Hepatocyte (in vitro differentiated cells): ENCODE data around the gene RASGEF1C. TPM values are rescaled to one million over a fixed set of nuclear protein-coding genes. Genes with fewer than 3 reads are reported as not detected.

ENCODE experiments used
- DNase-seq: peaks from one replicate; pipeline ENCODE4 v3.0.0-alpha.2; 2016; ENCODE audit warnings: low spot score
- H2AFZ ChIP-seq: fragments of 200-600 bp; sonication (generic); 2 replicates; pipeline ENCODE4 v1.6.0; 2016; ENCODE audit warnings: antibody characterized with exemption, mild to moderate bottlenecking
- H3K27ac ChIP-seq: fragments of 200-600 bp; sonication (generic); 2 replicates; pipeline ENCODE4 v1.5.1; 2016; ENCODE audit warnings: mild to moderate bottlenecking
- H3K27me3 ChIP-seq: fragments of 200-600 bp; sonication (generic); 2 replicates; pipeline ENCODE4 v1.6.1; 2016
- H3K36me3 ChIP-seq: fragments of 200-600 bp; sonication (generic); replicated peaks from 2 replicates; pipeline ENCODE4 v1.5.1; 2016; ENCODE audit warnings: low read depth; ENCODE audit not compliant: insufficient read depth
- H3K4me1 ChIP-seq: fragments of 200-600 bp; sonication (generic); 2 replicates; pipeline ENCODE4 v1.5.1; 2016; ENCODE audit warnings: mild to moderate bottlenecking, moderate library complexity; ENCODE audit not compliant: insufficient read depth
- H3K4me2 ChIP-seq: fragments of 200-600 bp; sonication (generic); 2 replicates; pipeline ENCODE4 v1.6.0; 2016
- H3K4me3 ChIP-seq: fragments of 200-600 bp; sonication (generic); 2 replicates; pipeline ENCODE4 v1.5.1; 2016; ENCODE audit warnings: mild to moderate bottlenecking
- H3K79me2 ChIP-seq: fragments of 200-600 bp; sonication (generic); 2 replicates; pipeline ENCODE4 v1.6.0; 2017; ENCODE audit warnings: mild to moderate bottlenecking
- H3K9me2 ChIP-seq: fragments of 200-600 bp; sonication (generic); replicated peaks from 2 replicates; pipeline ENCODE4 v1.6.0; 2017; ENCODE audit warnings: mild to moderate bottlenecking; ENCODE audit not compliant: insufficient read depth
- H3K9me3 ChIP-seq: fragments of 200-600 bp; sonication (generic); 2 replicates; pipeline ENCODE4 v1.5.1; 2016; ENCODE audit warnings: low read depth, mild to moderate bottlenecking
- H4K20me1 ChIP-seq: fragments of 200-600 bp; sonication (generic); 2 replicates; pipeline ENCODE4 v1.6.0; 2016; ENCODE audit warnings: mild to moderate bottlenecking; ENCODE audit not compliant: insufficient read depth, poor library complexity, severe bottlenecking
- CTCF ChIP-seq: fragments of 200-600 bp; sonication (generic); IDR thresholded peaks from 2 replicates; pipeline ENCODE4 v1.5.1; 2016; ENCODE audit warnings: antibody characterized with exemption, mild to moderate bottlenecking; ENCODE audit not compliant: poor library complexity
- EZH2 ChIP-seq: fragments of 200-600 bp; sonication (generic); IDR thresholded peaks from 2 replicates; pipeline ENCODE4 v1.6.1; 2016; ENCODE audit warnings: antibody characterized with exemption, mild to moderate bottlenecking, borderline replicate concordance
- EZH2phosphoT487 ChIP-seq: fragments of 200-600 bp; sonication (generic); IDR thresholded peaks from one replicate; pipeline ENCODE4 v1.6.1; 2018; ENCODE audit warnings: antibody characterized with exemption, mild to moderate bottlenecking, low read depth, moderate library complexity; ENCODE audit not compliant: unreplicated experiment, severe bottlenecking
- WGBS: methylation state at CpG from one replicate; pipeline ENCODE4 v1.1.6; 2016; ENCODE audit warnings: low lambda C conversion rate; ENCODE audit errors: missing lambda C conversion rate; 5-methylcytosine and 5-hydroxymethylcytosine counted together
- polyA plus RNA-seq: library from polyadenylated mRNA; unstranded; fragments of >200 nt; fragmentation: Nextera tagmentation; extraction: Ambion mirVana; gene quantifications from 2 replicates; pipeline ENCODE4 v1.2.1, GENCODE V29; 2016
- total RNA-seq: library from RNA; depleted of rRNA; stranded (reverse); fragments of >200 nt; gene quantifications from 2 replicates; pipeline ENCODE4 v1.2.3, GENCODE V29; 2014

RASGEF1C gene
- total and polyA plus RNA-seq, 2 experiments from 2014 or later: not detected

DNA sequence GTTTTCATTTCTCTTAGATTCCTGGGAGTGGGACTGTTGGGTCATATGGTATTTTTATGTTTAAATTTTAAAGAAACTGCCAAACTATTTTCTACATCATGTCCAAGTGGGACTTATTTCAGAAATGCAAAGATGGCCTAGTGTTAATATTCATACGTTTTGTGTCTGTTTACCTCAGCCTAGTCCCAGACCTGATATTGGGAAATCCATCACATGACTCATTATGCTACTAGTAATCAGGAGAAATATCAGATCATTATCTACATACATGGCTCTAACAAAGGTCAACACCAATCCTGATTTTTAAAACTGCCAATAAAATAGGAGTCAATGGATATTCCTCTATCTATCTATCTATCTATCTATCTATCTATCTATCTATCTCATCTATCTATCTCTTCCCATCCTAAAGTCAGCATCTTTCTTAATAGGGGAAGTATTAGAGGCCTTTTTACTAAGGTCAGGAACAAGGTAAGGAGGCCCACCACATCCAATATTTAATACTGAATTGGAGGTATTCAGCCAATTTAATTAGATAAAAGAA is 4.7 kb downstream of the RASGEF1C start:
- DNase-seq: no peak
- no peak for TF ChIP-seq EZH2phosphoT487
- no peak for TF ChIP-seq EZH2
- H2AFZ ChIP-seq: no peak overlapping the region
- H3K79me2 ChIP-seq: no peaks in the 10 kb centered on the region
- H3K9me2 ChIP-seq: no peaks in the 10 kb centered on the region
- no peaks in the 10 kb centered on the region for H3K9me3 ChIP-seq
- H3K4me3 ChIP-seq: no peak overlapping the region
- H3K27me3 ChIP-seq: peaks cover 18% of the 10 kb centered on the region
- no peaks in the 10 kb centered on the region for H4K20me1 ChIP-seq
- no peak overlapping the region for H3K27ac ChIP-seq
- WGBS: 88% methylated on average over 1 of the region's 1 CpG
- no peaks in the 10 kb centered on the region for H3K36me3 ChIP-seq
- H3K4me1 ChIP-seq: peaks cover 4% of the 10 kb centered on the region
- no peak overlapping the region for H3K4me2 ChIP-seq

DNA sequence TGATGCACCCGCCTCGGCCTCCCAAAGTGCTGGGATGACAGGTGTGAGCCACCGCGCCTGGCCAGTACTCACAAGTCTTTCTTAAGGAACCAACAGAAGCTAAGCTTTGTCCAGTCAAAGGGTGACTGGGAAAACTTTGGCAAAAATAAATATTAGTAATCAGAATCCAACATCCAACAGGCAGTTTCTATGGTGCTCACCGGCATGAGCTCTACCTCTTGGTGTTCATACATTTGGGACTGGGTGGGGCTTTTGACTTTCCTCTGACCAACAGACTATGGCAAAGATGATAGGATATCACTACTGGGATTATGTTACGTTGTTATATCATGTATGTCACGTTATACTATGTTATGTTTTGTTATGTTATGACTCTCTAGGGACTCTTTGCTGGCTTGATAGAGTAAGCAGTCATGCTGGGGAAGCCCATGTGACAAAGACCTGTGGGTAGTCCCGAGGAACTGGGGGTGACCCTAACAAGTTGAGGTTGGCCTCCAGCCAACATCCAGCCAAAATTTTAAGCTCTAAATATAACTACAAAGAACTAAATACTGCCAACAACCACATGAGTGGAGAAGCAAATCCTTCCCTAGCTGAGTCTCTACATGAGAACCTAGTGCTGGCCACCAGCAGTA is 6.0 kb downstream of the RASGEF1C start:
- Histone ChIP-seq H3K79me2 (no peaks in the 10 kb centered on the region), H4K20me1 (no peaks in the 10 kb centered on the region), H2AFZ (no peak overlapping the region), H3K4me2 (no peak overlapping the region), H3K9me2 (no peaks in the 10 kb centered on the region), H3K27me3 (peaks cover 14% of the 10 kb centered on the region), H3K4me3 (no peak overlapping the region), H3K4me1 (no peaks in the 10 kb centered on the region), H3K27ac (no peak overlapping the region), H3K9me3 (no peaks in the 10 kb centered on the region), H3K36me3 (no peaks in the 10 kb centered on the region)
- WGBS: 82% methylated on average over 8 of the region's 8 CpGs
- TF ChIP-seq EZH2phosphoT487 (no peak), CTCF (no peak), EZH2 (no peak)
- no peak for DNase-seq

GRCh38 chr5:180201051-180201987 is 7.7 kb downstream of the RASGEF1C start:
- H3K9me2 ChIP-seq: no peaks in the 10 kb centered on the region
- H3K4me3 ChIP-seq: no peak overlapping the region
- no peaks in the 10 kb centered on the region for H3K79me2 ChIP-seq
- WGBS: 78% methylated on average over 23 of the region's 23 CpGs
- H3K4me1 ChIP-seq: no peaks in the 10 kb centered on the region
- peak; percentile 44 for DNase-seq
- H3K27ac ChIP-seq: no peak overlapping the region
- no peaks in the 10 kb centered on the region for H4K20me1 ChIP-seq
- TF ChIP-seq EZH2: no peak
- no peak for TF ChIP-seq EZH2phosphoT487
- peak; percentile 46 for TF ChIP-seq CTCF
- no peaks in the 10 kb centered on the region for H3K36me3 ChIP-seq
- H3K9me3 ChIP-seq: no peaks in the 10 kb centered on the region
- no peak overlapping the region for H3K4me2 ChIP-seq
- H3K27me3 ChIP-seq: no peaks in the 10 kb centered on the region
- H2AFZ ChIP-seq: no peak overlapping the region
